Inflammatory macrophage treated with lipopolysaccharide for 4 hours (primary cell): Measurements from ENCODE around the gene PPFIBP2.
A peak's percentile ranks its signal among the peaks of the same experiment; 100 is the strongest.
"Not testable (repeated sequence)": the region's sequence is repeated elsewhere in the genome, so short reads cannot be mapped to it uniquely, and the experiment has no call there.

Experiments used
- DNase-seq: peaks from one replicate; pipeline ENCODE4 v3.0.0-alpha.2; 2020

Gene PPFIBP2

GRCh38 chr11:7500251-7500650 lies 13.5 kb upstream of the PPFIBP2 start:
- DNase-seq: no peak

- no peak for DNase-seq
These were observed 12.5 kb upstream of the PPFIBP2 start for GRCh38 chr11:7501251-7501650.

DNA sequence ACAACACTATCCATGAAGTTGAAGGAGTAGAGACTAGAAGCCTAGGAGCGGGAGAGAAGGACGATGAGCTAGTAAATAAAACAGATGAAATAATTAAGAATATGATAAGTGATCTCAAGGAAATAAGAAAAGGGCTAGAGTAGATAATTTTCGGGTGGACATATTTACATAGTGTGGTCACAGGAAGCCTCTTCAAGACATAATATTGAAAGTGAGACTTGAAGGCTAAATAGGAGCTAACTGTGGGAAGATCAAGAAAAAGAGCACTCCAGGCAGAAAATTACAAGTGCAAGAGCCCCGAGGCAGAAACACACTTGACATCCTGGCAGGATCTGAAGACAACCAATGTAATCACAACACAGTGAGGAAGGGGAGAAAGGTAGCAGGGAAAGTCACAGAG lies 11.9 kb upstream of the PPFIBP2 start:
- no peak for DNase-seq

GRCh38 chr11:7506243-7506642 lies 7.6 kb upstream of the PPFIBP2 start:
- no peak for DNase-seq

DNA sequence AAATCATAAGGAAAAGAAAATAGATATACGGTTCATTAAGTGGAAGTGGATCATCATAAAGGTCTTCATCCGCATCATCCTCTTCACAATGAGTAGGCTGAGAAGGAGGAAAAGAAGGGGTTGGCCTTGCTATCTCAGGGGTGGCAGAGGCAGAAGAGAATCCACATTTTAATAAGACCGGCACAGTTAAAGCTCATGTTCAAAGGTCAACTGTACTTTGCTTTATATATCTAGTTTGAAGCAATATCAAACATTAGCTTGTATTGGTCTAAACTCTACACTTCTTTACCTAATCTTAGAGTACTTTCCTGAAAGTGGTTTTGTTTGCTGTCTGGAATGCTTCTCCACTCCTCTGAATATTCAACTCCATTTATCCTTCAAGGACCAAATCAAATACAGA lies 5.7 kb upstream of the PPFIBP2 start:
- no peak for DNase-seq

- no peak for DNase-seq
These were observed 3.8 kb upstream of the PPFIBP2 start for GRCh38 chr11:7509966-7510365.

DNA sequence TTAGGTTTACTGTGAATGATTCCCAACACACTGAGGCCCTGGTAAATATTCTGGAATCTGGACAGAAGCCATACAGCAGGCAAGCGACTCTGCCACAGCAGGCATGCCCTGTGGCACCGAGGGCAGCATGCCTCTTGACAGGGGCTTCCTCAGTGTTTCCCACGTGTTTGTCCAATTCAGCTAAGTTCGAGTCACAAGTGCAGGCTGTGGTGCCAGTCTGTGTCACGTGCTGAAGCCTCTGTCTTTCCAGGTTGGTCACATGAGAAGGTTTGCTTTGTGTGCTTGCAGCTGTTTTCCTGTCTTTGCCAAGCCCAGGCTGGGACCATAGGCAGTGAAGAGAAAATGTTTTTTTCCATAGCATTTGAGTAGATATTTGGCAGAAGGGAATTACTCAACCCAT lies 2.4 kb upstream of the PPFIBP2 start:
- no peak for DNase-seq

- peak; percentile 92 for DNase-seq
These were observed 1.1 kb upstream of the PPFIBP2 start for GRCh38 chr11:7512525-7513233.

- DNase-seq: peak; percentile 44
These were observed 346 bp downstream of the PPFIBP2 start for GRCh38 chr11:7514099-7514591.

DNA sequence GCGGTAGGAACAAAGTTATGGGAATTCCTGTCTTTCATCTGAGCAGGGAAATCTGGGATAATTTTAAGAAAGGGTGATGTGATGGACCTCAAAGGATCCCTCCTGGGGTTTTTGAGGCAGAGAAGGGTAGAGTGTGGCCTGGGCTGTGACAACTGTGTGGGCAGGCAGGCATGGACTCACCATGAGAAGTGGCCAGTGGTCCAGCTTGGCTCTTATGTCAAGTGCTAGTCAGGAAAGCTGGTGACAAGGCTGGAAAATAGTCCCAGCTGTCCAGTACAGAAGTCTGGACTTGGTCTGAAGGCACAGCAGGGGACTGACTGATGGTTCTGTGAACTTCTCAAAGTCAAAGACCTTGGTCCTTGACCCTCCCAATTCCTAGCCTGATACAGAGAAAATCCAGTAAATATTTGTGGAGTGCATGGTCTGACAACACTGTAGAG lies 1.7 kb downstream of the PPFIBP2 start:
- no peak for DNase-seq

- no peak for DNase-seq
These were observed 2.7 kb downstream of the PPFIBP2 start for GRCh38 chr11:7516475-7516874.

- DNase-seq: not testable (repeated sequence)
These were observed 3.9 kb downstream of the PPFIBP2 start for GRCh38 chr11:7517743-7518142.

DNA sequence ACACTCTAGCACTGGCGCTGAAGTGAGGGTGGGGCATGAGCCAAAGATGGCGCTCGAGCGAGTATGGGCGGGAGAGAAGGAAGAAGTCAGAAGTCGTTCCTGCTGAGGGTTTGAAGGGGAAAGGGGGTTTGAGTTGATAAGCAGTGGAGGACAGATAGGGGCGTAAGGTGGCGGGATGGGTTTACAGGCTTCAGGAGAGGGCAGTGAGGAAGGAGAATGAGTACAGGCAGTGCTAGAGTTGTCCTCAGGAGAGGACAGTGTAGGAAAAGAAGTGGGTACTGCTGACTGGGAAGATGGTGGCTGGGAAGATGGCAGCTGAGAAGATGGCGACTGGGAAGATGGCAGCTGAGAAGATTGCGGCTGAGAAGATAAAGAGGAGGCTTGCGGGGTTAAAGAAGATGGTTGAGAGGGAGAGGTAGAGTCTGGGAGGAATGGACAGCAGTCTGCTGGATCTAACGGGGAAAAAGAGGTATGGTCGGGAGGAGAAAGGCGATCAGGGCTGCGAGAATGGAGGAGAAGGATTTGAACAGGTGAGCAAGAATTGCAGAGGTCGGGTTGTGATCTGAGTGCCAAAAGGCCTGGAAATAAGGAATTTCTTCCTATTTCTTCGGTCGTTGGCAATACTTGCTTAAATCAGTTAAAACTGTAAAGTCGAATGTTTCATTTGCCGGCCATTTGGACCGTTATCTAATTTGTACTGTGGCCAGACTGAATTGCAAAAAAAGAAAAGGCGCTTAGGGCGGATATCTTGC lies 5.2 kb downstream of the PPFIBP2 start:
- DNase-seq: no peak

- DNase-seq: no peak
These were observed 6.5 kb downstream of the PPFIBP2 start for GRCh38 chr11:7520011-7520942.

- DNase-seq: peak; percentile 81
These were observed 7.2 kb downstream of the PPFIBP2 start for GRCh38 chr11:7520981-7521487.

DNA sequence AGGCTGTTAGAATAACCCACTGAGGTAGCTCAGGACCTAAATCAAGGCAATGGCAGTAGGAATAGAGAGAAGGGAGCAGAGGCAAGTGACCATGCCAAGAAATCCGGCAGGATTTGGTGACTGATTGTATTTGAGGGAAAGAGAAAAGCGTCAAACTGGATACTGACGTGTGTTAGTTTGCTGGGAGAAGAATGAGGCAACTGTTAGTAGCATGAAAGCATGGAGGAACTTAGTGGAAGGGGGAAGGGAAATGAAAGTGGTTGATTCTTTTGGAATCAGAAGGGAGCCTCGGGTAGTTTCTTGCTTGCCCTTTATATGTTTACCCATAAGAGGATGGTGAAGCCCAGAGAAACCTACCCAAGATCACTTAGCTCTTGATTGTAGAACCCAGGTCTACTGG lies 8.3 kb downstream of the PPFIBP2 start:
- DNase-seq: peak; percentile 74

DNA sequence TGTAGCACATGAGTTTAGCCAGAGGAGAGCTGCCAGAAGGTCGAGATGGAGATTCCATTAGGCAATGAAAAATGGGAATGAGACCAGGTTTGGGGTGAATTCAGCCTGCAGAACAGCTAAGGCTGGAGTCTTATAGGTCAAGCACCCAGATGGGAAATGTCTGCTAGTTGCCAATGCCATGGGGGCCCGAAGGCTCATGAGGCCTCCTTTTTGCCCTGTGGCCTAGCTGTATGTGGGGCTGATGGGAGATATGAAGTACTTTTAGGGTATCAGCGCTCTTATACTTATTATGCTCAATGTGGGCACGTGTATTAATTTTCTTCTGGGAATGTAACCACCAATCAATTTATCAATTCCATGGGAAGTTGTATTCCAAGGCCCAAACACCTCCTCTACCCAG lies 8.7 kb downstream of the PPFIBP2 start:
- no peak for DNase-seq

DNA sequence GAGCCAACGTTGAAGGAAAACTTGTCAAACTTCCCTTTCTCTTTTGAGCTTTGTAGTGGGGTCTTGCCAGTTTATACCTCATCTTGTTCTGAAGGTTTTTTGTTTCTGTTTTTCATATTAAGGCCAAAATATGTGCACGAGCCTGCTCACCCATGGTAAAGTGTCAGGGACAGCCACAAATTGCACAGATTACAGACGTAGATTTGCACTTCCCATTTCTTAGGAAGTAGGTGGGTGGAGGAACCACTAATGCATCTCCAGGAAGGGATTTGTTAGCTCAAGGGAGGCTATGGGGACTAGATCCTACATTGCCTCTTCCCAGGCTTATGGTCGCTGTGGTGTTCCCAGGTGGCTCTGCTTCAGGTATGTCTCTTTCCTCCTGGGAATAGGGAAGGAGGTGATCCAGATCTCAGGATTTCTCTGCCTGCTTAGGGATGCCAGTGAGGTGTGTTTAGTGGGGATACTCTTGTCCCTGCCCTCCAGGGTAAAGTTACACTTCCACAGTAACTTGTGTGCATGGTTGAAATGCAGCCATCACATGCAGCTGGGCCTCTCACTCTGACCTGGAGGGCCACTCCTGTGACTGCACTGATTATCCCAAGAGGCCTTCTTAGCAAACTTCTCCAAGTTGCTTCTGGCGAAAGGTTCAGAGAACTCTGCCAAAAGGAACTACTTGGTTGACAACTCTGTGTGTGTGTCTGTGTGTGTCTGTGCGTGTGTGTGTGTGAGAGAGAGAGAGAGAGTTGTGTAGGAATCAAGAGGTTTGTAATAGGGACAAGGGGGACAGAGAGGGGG lies 9.8 kb downstream of the PPFIBP2 start:
- DNase-seq: peak; percentile 72

- DNase-seq: peak; percentile 61
These were observed 10.8 kb downstream of the PPFIBP2 start for GRCh38 chr11:7524462-7525235.

GRCh38 chr11:7525424-7525823 lies 11.6 kb downstream of the PPFIBP2 start:
- no peak for DNase-seq

DNA sequence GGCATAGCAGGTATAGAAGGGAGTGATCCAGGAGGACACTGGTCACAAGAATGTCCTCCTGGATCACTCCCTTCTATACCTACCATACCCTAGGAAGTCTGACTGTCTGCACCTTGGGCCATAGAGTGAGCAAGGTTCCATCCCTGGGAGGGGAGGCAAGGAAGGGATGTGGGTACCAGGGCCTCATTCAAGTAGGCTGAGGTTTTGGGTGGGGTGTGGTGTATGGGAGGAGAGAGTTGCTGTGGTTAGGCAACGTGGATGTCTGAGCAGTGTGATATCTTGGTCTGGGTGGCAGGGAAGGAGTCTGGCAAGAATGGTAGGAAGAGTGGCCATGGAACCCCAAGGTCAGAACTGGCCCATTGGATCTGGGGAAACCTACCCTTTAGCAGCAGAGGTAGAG lies 13.2 kb downstream of the PPFIBP2 start:
- DNase-seq: no peak
